ENCODE data around the gene PIH1D1.
A peak's percentile ranks its signal among the peaks of the same experiment; 100 is the strongest.

The PIH1D1 gene

GRCh38 chr19:49443366-49444099 is 8.1 kb downstream of the PIH1D1 start:
- peak overlapping the region in 1 of 2 experiments; percentile 75 for H3K18ac ChIP-seq (ENCODE audit: low read depth in 1 of 2, low read length in 2 of 2)
- peak overlapping the region; percentile 75 for H2AFZ ChIP-seq (ENCODE audit: low read depth, low read length)
- peak overlapping the region; percentile 62 for H4K91ac ChIP-seq (ENCODE audit: low read length)
- no peak overlapping the region for H2BK15ac ChIP-seq (ENCODE audit: low read depth, poor library complexity, severe bottlenecking)
- H3K27me3 ChIP-seq (ENCODE audit: control insufficient read depth in 1 of 2, insufficient read depth in 1 of 2, low read length in 2 of 2): peaks cover 37 to 39% of the 10 kb centered on the region in 2 experiments
- DNase-seq: peak; percentile 95
- H2BK5ac ChIP-seq (ENCODE audit: low read depth, low read length, poor library complexity, severe bottlenecking): no peak overlapping the region
- peak overlapping the region; percentile 74 for H3K9ac ChIP-seq (ENCODE audit: low read length)
- no peak overlapping the region for H2AK5ac ChIP-seq (ENCODE audit: low read length, severe bottlenecking)
- peak overlapping the region; percentile 67 for H4K8ac ChIP-seq (ENCODE audit: low read length)
- no peaks in the 10 kb centered on the region for H3K9me3 ChIP-seq (ENCODE audit: control insufficient read depth, low read length)
- peak overlapping the region; percentile 92 for H3K4me2 ChIP-seq (ENCODE audit: low read length, poor library complexity, severe bottlenecking)
- peaks cover 7% of the 10 kb centered on the region for H3K79me1 ChIP-seq (replicated peaks; ENCODE audit: low read length, poor library complexity, severe bottlenecking)
- 0% methylated on average over 32 of the region's 47 CpGs for WGBS
- H3K4ac ChIP-seq (ENCODE audit: low read depth in 1 of 2, low read length in 2 of 2): no peak overlapping the region
- no peak overlapping the region for H3K23ac ChIP-seq (ENCODE audit: low read length in 2 of 2)
- H3K27ac ChIP-seq (ENCODE audit: low read length, poor library complexity, severe bottlenecking): no peak overlapping the region
- peak overlapping the region; percentile 59 to 80 for H3K4me3 ChIP-seq (ENCODE audit: insufficient read depth in 1 of 2, low read depth in 1 of 2, low read length in 2 of 2)
- peak overlapping the region in 1 of 2 experiments; percentile 10 for H2BK12ac ChIP-seq (ENCODE audit: low read length in 2 of 2)
- H3K36me3 ChIP-seq (ENCODE audit: control insufficient read depth in 1 of 2, insufficient read depth in 2 of 2, low read depth in 1 of 2, low read length in 2 of 2): peaks cover 3 to 28% of the 10 kb centered on the region in 2 experiments
- H2BK120ac ChIP-seq (ENCODE audit: low read depth, low read length): peak overlapping the region; percentile 24
- H3K14ac ChIP-seq (ENCODE audit: low read length in 2 of 2): no peak overlapping the region
- H3K4me1 ChIP-seq (ENCODE audit: control insufficient read depth, insufficient read depth, low read depth, low read length): peaks cover 13% of the 10 kb centered on the region

GRCh38 chr19:49442771-49443365 is 8.7 kb downstream of the PIH1D1 start:
- peak overlapping the region; percentile 59 to 80 for H3K4me3 ChIP-seq (ENCODE audit: insufficient read depth in 1 of 2, low read depth in 1 of 2, low read length in 2 of 2)
- peak overlapping the region; percentile 74 for H3K9ac ChIP-seq (ENCODE audit: low read length)
- H3K4ac ChIP-seq (ENCODE audit: low read depth in 1 of 2, low read length in 2 of 2): no peak overlapping the region
- peaks cover 13% of the 10 kb centered on the region for H3K4me1 ChIP-seq (ENCODE audit: control insufficient read depth, insufficient read depth, low read depth, low read length)
- peak overlapping the region; percentile 62 for H4K91ac ChIP-seq (ENCODE audit: low read length)
- H3K14ac ChIP-seq (ENCODE audit: low read length in 2 of 2): no peak overlapping the region
- H3K4me2 ChIP-seq (ENCODE audit: low read length, poor library complexity, severe bottlenecking): peak overlapping the region; percentile 92
- H3K36me3 ChIP-seq (ENCODE audit: control insufficient read depth in 1 of 2, insufficient read depth in 2 of 2, low read depth in 1 of 2, low read length in 2 of 2): peaks cover 2 to 21% of the 10 kb centered on the region in 2 experiments
- H2AK5ac ChIP-seq (ENCODE audit: low read length, severe bottlenecking): no peak overlapping the region
- peaks cover under 1% of the 10 kb centered on the region for H3K79me1 ChIP-seq (replicated peaks; ENCODE audit: low read length, poor library complexity, severe bottlenecking)
- no peak overlapping the region for H2BK15ac ChIP-seq (ENCODE audit: low read depth, poor library complexity, severe bottlenecking)
- H4K8ac ChIP-seq (ENCODE audit: low read length): peak overlapping the region; percentile 67
- H3K18ac ChIP-seq (ENCODE audit: low read depth in 1 of 2, low read length in 2 of 2): peak overlapping the region in 1 of 2 experiments; percentile 75
- no peak overlapping the region for H2BK12ac ChIP-seq (ENCODE audit: low read length in 2 of 2)
- no peak overlapping the region for H2BK5ac ChIP-seq (ENCODE audit: low read depth, low read length, poor library complexity, severe bottlenecking)
- H3K27ac ChIP-seq (ENCODE audit: low read length, poor library complexity, severe bottlenecking): no peak overlapping the region
- H2BK120ac ChIP-seq (ENCODE audit: low read depth, low read length): peak overlapping the region; percentile 24
- peak; percentile 92 for DNase-seq
- H3K27me3 ChIP-seq (ENCODE audit: control insufficient read depth in 1 of 2, insufficient read depth in 1 of 2, low read length in 2 of 2): peaks cover 44 to 45% of the 10 kb centered on the region in 2 experiments
- peak overlapping the region; percentile 75 for H2AFZ ChIP-seq (ENCODE audit: low read depth, low read length)
- under 1% methylated on average over 41 of the region's 43 CpGs for WGBS
- H3K23ac ChIP-seq (ENCODE audit: low read length in 2 of 2): no peak overlapping the region
- H3K9me3 ChIP-seq (ENCODE audit: control insufficient read depth, low read length): no peaks in the 10 kb centered on the region

GRCh38 chr19:49442354-49442753 is 9.3 kb downstream of the PIH1D1 start:
- Histone ChIP-seq H3K79me1 (replicated peaks; ENCODE audit: low read length, poor library complexity, severe bottlenecking) (no peaks in the 10 kb centered on the region), H2BK12ac (ENCODE audit: low read length in 2 of 2) (no peak overlapping the region), H3K4me1 (ENCODE audit: control insufficient read depth, insufficient read depth, low read depth, low read length) (peaks cover 11% of the 10 kb centered on the region), H3K23ac (ENCODE audit: low read length in 2 of 2) (no peak overlapping the region), H4K8ac (ENCODE audit: low read length) (no peak overlapping the region), H3K36me3 (ENCODE audit: control insufficient read depth in 1 of 2, insufficient read depth in 2 of 2, low read depth in 1 of 2, low read length in 2 of 2) (peaks cover 2 to 16% of the 10 kb centered on the region in 2 experiments), H2BK120ac (ENCODE audit: low read depth, low read length) (no peak overlapping the region), H3K4ac (ENCODE audit: low read depth in 1 of 2, low read length in 2 of 2) (no peak overlapping the region), H3K27ac (ENCODE audit: low read length, poor library complexity, severe bottlenecking) (no peak overlapping the region), H3K4me3 (ENCODE audit: insufficient read depth in 1 of 2, low read depth in 1 of 2, low read length in 2 of 2) (no peak overlapping the region), H4K91ac (ENCODE audit: low read length) (no peak overlapping the region), H2AFZ (ENCODE audit: low read depth, low read length) (no peak overlapping the region), H3K18ac (ENCODE audit: low read depth in 1 of 2, low read length in 2 of 2) (no peak overlapping the region), H2AK5ac (ENCODE audit: low read length, severe bottlenecking) (no peak overlapping the region), H3K4me2 (ENCODE audit: low read length, poor library complexity, severe bottlenecking) (no peak overlapping the region), H2BK15ac (ENCODE audit: low read depth, poor library complexity, severe bottlenecking) (no peak overlapping the region), H3K27me3 (ENCODE audit: control insufficient read depth in 1 of 2, insufficient read depth in 1 of 2, low read length in 2 of 2) (peaks cover 49 to 51% of the 10 kb centered on the region in 2 experiments), H3K9me3 (ENCODE audit: control insufficient read depth, low read length) (no peaks in the 10 kb centered on the region), H2BK5ac (ENCODE audit: low read depth, low read length, poor library complexity, severe bottlenecking) (no peak overlapping the region), H3K14ac (ENCODE audit: low read length in 2 of 2) (no peak overlapping the region), H3K9ac (ENCODE audit: low read length) (no peak overlapping the region)
- WGBS: 11% methylated on average over 11 of the region's 11 CpGs
- no peak for DNase-seq

GRCh38 chr19:49441960-49442350 is 9.7 kb downstream of the PIH1D1 start:
- Histone ChIP-seq H2AK5ac (ENCODE audit: low read length, severe bottlenecking) (no peak overlapping the region), H2BK15ac (ENCODE audit: low read depth, poor library complexity, severe bottlenecking) (no peak overlapping the region), H3K14ac (ENCODE audit: low read length in 2 of 2) (no peak overlapping the region), H3K9me3 (ENCODE audit: control insufficient read depth, low read length) (no peaks in the 10 kb centered on the region), H2AFZ (ENCODE audit: low read depth, low read length) (no peak overlapping the region), H3K4me2 (ENCODE audit: low read length, poor library complexity, severe bottlenecking) (no peak overlapping the region), H4K91ac (ENCODE audit: low read length) (no peak overlapping the region), H3K4me3 (ENCODE audit: insufficient read depth in 1 of 2, low read depth in 1 of 2, low read length in 2 of 2) (no peak overlapping the region), H3K9ac (ENCODE audit: low read length) (no peak overlapping the region), H2BK12ac (ENCODE audit: low read length in 2 of 2) (no peak overlapping the region), H2BK5ac (ENCODE audit: low read depth, low read length, poor library complexity, severe bottlenecking) (no peak overlapping the region), H2BK120ac (ENCODE audit: low read depth, low read length) (no peak overlapping the region), H3K27me3 (ENCODE audit: control insufficient read depth in 1 of 2, insufficient read depth in 1 of 2, low read length in 2 of 2) (peaks cover 50 to 55% of the 10 kb centered on the region in 2 experiments), H4K8ac (ENCODE audit: low read length) (no peak overlapping the region), H3K27ac (ENCODE audit: low read length, poor library complexity, severe bottlenecking) (no peak overlapping the region), H3K4me1 (ENCODE audit: control insufficient read depth, insufficient read depth, low read depth, low read length) (peaks cover 11% of the 10 kb centered on the region), H3K79me1 (replicated peaks; ENCODE audit: low read length, poor library complexity, severe bottlenecking) (no peaks in the 10 kb centered on the region), H3K36me3 (ENCODE audit: control insufficient read depth in 1 of 2, insufficient read depth in 2 of 2, low read depth in 1 of 2, low read length in 2 of 2) (peaks cover 2 to 12% of the 10 kb centered on the region in 2 experiments), H3K23ac (ENCODE audit: low read length in 2 of 2) (no peak overlapping the region), H3K4ac (ENCODE audit: low read depth in 1 of 2, low read length in 2 of 2) (no peak overlapping the region), H3K18ac (ENCODE audit: low read depth in 1 of 2, low read length in 2 of 2) (no peak overlapping the region)
- 26% methylated on average over 14 of the region's 14 CpGs for WGBS
- DNase-seq: no peak
